Medulla oblongata (tissue), 1 donor: ENCODE data around the gene DZIP1L.

ENCODE experiments used
- DNase-seq: peaks from one replicate; pipeline ENCODE4 v3.0.0-alpha.2; 2015; ENCODE audit errors: extremely low spot score

The DZIP1L gene

DNA sequence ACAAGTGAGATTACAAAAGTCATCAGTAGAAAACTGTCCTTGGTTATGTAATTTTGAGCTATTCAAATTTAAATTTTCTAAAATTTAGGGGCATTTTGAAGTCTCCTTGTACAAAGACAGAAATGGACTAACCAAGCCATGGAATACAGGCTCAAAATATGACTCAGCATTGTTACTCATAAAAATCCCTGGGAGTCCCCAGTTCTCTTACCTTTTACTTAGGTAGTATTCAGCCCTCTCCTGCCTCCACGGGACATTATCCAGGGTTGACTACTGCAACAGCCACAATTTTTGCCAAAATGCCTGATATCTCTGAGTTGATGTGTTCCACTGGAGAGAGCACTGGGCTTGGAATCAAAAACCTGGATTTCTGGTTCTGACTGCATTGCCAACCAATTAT is 80.5 kb downstream of the DZIP1L start:
- no peak for DNase-seq

DNA sequence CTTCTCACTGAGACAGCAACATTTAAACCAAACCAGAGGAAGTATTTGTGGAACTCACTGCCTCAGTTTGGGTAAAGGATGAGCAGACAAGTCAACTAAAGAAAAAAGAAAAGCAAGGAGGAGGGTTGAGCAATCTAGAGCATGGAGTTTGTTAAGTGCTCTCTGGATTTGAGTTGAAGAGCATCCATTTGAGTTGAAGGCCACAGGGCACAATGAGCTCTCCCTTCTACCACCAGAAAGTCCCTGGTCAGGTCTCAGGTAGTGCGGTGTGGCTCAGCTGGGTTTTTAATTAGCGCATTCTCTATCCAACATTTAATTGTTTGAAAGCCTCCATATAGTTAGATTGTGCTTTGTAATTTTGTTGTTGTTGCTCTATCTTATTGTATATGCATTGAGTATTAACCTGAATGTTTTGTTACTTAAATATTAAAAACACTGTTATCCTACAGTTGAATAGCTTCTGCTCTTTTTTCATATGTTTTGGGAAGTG is 82.2 kb downstream of the DZIP1L start:
- DNase-seq = no peak

DNA sequence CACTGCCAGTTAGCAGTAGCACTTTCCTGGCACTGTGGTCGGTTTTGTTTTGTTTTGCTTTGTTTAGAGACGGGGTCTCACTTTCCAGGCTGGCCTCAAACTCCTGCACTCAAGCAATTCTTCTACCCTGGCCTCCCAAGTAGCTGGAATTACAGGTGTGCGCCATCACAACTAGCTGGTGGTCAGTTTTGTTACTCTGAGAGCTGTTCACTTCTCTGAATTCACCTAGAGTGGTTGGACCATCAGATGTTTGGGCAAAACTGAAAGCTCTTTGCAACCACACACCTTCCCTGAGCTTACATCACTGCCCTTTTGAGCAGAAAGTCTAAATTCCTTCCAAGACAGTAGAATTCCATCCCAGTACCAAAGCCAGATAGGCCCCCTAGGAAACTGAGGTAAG is 82.8 kb downstream of the DZIP1L start:
- DNase-seq = no peak

GRCh38 chr3:138031536-138031935 is 83.9 kb downstream of the DZIP1L start:
- no peak for DNase-seq

DNA sequence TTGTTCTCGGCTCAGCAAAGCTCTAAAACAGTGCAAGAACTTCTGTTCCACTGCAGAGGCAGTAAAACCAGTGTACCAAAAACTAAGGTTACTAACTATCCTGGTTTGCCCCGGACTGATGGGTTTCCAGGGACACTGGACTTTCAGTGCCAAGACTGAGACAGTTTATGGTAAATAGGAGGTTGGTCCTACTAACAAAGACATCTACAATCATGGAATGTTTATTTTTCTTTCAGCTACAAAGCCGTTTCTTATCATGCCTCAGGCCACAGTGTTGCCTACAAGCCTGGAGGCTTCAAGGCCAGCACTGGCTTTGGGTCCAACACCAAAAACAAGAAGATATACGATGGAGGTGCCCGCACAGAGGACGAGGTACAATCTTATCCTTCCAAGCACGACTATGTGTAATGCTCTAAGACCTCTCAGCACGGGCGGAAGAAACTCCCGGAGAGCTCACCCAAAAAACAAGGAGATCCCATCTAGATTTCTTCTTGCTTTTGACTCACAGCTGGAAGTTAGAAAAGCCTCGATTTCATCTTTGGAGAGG is 84.6 kb downstream of the DZIP1L start:
- DNase-seq = no peak

DNA sequence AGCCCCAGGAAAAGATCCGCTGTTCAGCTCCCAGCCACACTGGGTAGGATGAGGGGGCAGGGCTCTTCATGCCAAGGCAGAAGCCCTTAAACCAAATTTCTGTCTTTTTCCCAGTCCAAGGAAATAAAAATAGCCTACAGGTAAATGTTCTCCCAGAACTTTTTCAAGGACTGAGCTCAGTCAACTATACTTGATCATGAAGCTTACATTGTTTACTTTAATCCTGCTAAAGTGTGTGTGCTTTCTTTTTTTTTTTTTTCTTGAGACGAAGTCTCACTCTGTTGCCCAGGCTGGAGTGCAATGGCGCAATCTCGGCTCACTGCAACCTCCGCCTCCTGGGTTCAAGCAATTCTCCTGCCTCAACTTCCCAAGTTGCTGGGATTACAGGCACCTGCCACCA is 87.6 kb downstream of the DZIP1L start:
- DNase-seq = no peak

GRCh38 chr3:138025553-138025952 is 89.9 kb downstream of the DZIP1L start:
- no peak for DNase-seq

- DNase-seq = no peak
Observed at GRCh38 chr3:138023754-138024153, 91.7 kb downstream of the DZIP1L start.

- DNase-seq = no peak
Observed at GRCh38 chr3:138019281-138020069, 95.9 kb downstream of the DZIP1L start.

GRCh38 chr3:138016065-138016464 is 99.3 kb downstream of the DZIP1L start:
- no peak for DNase-seq

DNA sequence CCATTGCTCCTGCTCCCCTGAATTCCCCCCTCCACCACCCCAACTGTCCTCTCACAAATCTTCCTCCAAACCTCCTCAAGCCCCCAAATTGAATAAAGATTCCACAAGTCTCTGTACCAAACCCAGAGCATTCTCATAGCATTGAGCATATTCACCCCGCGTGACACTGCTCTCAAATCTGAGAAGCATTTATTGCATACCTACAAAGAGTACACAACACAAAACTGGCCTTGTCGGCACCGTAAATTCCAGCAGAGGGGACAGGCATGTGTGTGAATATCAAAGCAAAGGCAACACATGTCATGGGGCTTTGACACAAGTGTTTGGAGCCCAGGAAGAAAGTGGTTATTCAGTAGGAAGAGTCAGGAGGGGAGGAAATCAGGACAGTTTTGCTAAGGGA is 102.9 kb downstream of the DZIP1L start:
- no peak for DNase-seq
